Skeletal muscle cell (primary cell): Measurements from ENCODE around the gene ZP2.
A peak's percentile ranks its signal among the peaks of the same experiment; 100 is the strongest.
"Not testable (repeated sequence)": the region's sequence is repeated elsewhere in the genome, so short reads cannot be mapped to it uniquely, and the experiment has no call there.

Experiments used
- DNase-seq: peaks from one replicate; pipeline ENCODE4 v3.0.0-alpha.2; 2010; ENCODE audit warnings: low read depth
- H3K4me3 ChIP-seq: 2 replicates; pipeline ENCODE4 v1.5.1; 2011; ENCODE audit warnings: low read depth, mild to moderate bottlenecking, control low read depth, low read length, moderate library complexity

The ZP2 gene

GRCh38 chr16:21183995-21184394 lies 27.4 kb downstream of the ZP2 start:
- DNase-seq: no peak
- H3K4me3 ChIP-seq: no peak overlapping the region

- no peak overlapping the region for H3K4me3 ChIP-seq
- no peak for DNase-seq
Measured at GRCh38 chr16:21179983-21180365, 31.4 kb downstream of the ZP2 start.

GRCh38 chr16:21179126-21179982 lies 32.0 kb downstream of the ZP2 start:
- no peak for DNase-seq
- no peak overlapping the region for H3K4me3 ChIP-seq

- no peak for DNase-seq
- H3K4me3 ChIP-seq: no peak overlapping the region
Measured at GRCh38 chr16:21175397-21175796, 36.0 kb downstream of the ZP2 start.

GRCh38 chr16:21172650-21173049 lies 38.7 kb downstream of the ZP2 start:
- no peak overlapping the region for H3K4me3 ChIP-seq

GRCh38 chr16:21170116-21170515 lies 41.3 kb downstream of the ZP2 start:
- not testable (repeated sequence) for H3K4me3 ChIP-seq, DNase-seq

More at GRCh38 chr16:21172650-21173049, 38.7 kb downstream of the ZP2 start:
- DNase-seq: no peak

- no peak for DNase-seq
- no peak overlapping the region for H3K4me3 ChIP-seq
Measured at GRCh38 chr16:21169249-21169981, 42.0 kb downstream of the ZP2 start.

- no peak overlapping the region for H3K4me3 ChIP-seq
- no peak for DNase-seq
Measured at GRCh38 chr16:21167929-21168602, 43.3 kb downstream of the ZP2 start.

GRCh38 chr16:21167360-21167759 lies 44.0 kb downstream of the ZP2 start:
- peak; percentile 53 for DNase-seq
- no peak overlapping the region for H3K4me3 ChIP-seq

GRCh38 chr16:21166561-21166961 lies 44.8 kb downstream of the ZP2 start:
- DNase-seq: no peak
- H3K4me3 ChIP-seq: no peak overlapping the region

- H3K4me3 ChIP-seq: no peak overlapping the region
- DNase-seq: no peak
Measured at GRCh38 chr16:21164521-21165168, 46.7 kb downstream of the ZP2 start.

- no peak for DNase-seq
- no peak overlapping the region for H3K4me3 ChIP-seq
Measured at GRCh38 chr16:21163576-21163975, 47.8 kb downstream of the ZP2 start.

GRCh38 chr16:21162661-21163151 lies 48.7 kb downstream of the ZP2 start:
- H3K4me3 ChIP-seq: no peak overlapping the region

GRCh38 chr16:21161211-21161610 lies 50.2 kb downstream of the ZP2 start:
- no peak overlapping the region for H3K4me3 ChIP-seq
- DNase-seq: no peak

More at GRCh38 chr16:21162661-21163151, 48.7 kb downstream of the ZP2 start:
- DNase-seq: no peak

- no peak for DNase-seq
- no peak overlapping the region for H3K4me3 ChIP-seq
Measured at GRCh38 chr16:21160276-21160675, 51.1 kb downstream of the ZP2 start.

GRCh38 chr16:21159281-21159951 lies 52.0 kb downstream of the ZP2 start:
- peak overlapping the region; percentile 64 for H3K4me3 ChIP-seq
- no peak for DNase-seq

GRCh38 chr16:21158208-21159110 lies 52.9 kb downstream of the ZP2 start, which contains the start of gene LDAF1:
TSS of gene LDAF1 (plus strand) at chr16:21158674. CDS start at chr16:21161183, 2,509 bp downstream.
- peak; percentile 24 for DNase-seq
- peak within 1 kb of the TSS; percentile 64 for H3K4me3 ChIP-seq

- no peak overlapping the region for H3K4me3 ChIP-seq
- DNase-seq: no peak
Measured at GRCh38 chr16:21157632-21158031, 53.7 kb downstream of the ZP2 start.
